ENCODE measurements around the gene PSMB7.

PSMB7 gene

DNA sequence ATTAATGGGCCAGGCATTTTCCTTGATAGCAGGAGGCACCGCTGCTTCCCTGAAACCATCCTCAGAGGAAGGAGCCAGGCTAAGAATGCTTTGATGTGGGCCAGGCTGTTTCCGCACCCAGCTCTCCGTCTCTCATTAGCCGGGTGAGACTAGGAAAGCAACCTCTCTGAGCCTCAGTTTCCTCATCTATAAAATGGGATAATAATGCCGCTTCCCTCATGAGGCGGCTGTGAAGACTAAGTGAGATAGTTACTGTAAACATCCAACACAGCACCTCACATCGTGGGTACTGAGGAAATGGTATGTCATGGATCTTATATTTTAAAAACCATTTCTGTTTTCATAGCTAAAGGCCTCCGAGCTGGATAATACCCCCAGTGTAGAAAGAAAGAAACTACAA lies 111.0 kb downstream of the PSMB7 start:
- H3K9me3 ChIP-seq (ENCODE audit: low read length) = no peaks in the 10 kb centered on the region
- no peaks in the 10 kb centered on the region for H3K9me2 ChIP-seq (ENCODE audit: low read depth, low read length)
- no peaks in the 10 kb centered on the region for H3F3A ChIP-seq (ENCODE audit: insufficient read depth, low read length)
- no peak overlapping the region for H3K27ac ChIP-seq (ENCODE audit: low read depth, low read length, poor library complexity, severe bottlenecking)
- no peak overlapping the region for H3K4me3 ChIP-seq (ENCODE audit: low read depth, low read length, poor library complexity, severe bottlenecking)
- H3K4me2 ChIP-seq (ENCODE audit: low read length) = no peak overlapping the region
- no peaks in the 10 kb centered on the region for H4K20me1 ChIP-seq (ENCODE audit: insufficient read depth, low read length)
- H3K79me2 ChIP-seq (ENCODE audit: insufficient read depth, low read length) = no peaks in the 10 kb centered on the region
- H3K4me1 ChIP-seq (ENCODE audit: insufficient read depth, low read length, severe bottlenecking) = no peaks in the 10 kb centered on the region
- H3K9ac ChIP-seq (ENCODE audit: low read length) = no peak overlapping the region
- H2AFZ ChIP-seq (ENCODE audit: low read length) = no peak overlapping the region
- TF ChIP-seq, protein P1, sequence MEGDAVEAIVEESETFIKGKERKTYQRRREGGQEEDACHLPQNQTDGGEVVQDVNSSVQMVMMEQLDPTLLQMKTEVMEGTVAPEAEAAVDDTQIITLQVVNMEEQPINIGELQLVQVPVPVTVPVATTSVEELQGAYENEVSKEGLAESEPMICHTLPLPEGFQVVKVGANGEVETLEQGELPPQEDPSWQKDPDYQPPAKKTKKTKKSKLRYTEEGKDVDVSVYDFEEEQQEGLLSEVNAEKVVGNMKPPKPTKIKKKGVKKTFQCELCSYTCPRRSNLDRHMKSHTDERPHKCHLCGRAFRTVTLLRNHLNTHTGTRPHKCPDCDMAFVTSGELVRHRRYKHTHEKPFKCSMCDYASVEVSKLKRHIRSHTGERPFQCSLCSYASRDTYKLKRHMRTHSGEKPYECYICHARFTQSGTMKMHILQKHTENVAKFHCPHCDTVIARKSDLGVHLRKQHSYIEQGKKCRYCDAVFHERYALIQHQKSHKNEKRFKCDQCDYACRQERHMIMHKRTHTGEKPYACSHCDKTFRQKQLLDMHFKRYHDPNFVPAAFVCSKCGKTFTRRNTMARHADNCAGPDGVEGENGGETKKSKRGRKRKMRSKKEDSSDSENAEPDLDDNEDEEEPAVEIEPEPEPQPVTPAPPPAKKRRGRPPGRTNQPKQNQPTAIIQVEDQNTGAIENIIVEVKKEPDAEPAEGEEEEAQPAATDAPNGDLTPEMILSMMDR (IDR thresholded peaks at IDR 0.05; ENCODE audit: low read length) = no peak
- TF ChIP-seq EZH2 (IDR thresholded peaks at IDR 0.05; ENCODE audit: borderline replicate concordance, low read length) = no peak
- H3K36me3 ChIP-seq (ENCODE audit: insufficient read depth, low read length) = no peaks in the 10 kb centered on the region
- no peaks in the 10 kb centered on the region for H3K27me3 ChIP-seq (ENCODE audit: insufficient read depth, low read length)

DNA sequence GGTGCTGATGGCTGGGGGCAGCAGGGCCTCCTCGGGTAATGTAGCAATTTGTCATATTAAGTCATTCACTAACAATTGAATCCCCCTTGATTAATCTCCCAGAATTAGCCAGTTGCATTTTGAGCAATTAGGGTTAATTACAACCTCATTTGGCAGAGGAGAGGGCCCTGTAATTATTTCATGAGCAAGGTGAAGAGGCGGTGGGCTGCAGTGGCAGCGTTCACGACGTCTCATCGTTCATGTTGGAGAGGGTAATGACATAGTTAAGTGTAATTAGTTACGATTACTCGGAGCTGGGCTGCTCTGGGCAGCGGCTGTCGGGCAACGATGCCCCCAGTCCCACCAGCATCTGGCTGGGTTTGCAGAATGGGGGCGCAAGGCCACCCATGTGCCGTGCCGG lies 111.5 kb downstream of the PSMB7 start:
- no peak overlapping the region for H3K9ac ChIP-seq (ENCODE audit: low read length)
- H3K9me3 ChIP-seq (ENCODE audit: low read length) = no peaks in the 10 kb centered on the region
- H3K4me1 ChIP-seq (ENCODE audit: insufficient read depth, low read length, severe bottlenecking) = no peaks in the 10 kb centered on the region
- TF ChIP-seq, protein P1 (IDR thresholded peaks at IDR 0.05; ENCODE audit: low read length) = no peak
- TF ChIP-seq EZH2 (IDR thresholded peaks at IDR 0.05; ENCODE audit: borderline replicate concordance, low read length) = no peak
- no peaks in the 10 kb centered on the region for H3K79me2 ChIP-seq (ENCODE audit: insufficient read depth, low read length)
- no peaks in the 10 kb centered on the region for H3K36me3 ChIP-seq (ENCODE audit: insufficient read depth, low read length)
- H3F3A ChIP-seq (ENCODE audit: insufficient read depth, low read length) = no peaks in the 10 kb centered on the region
- no peak overlapping the region for H3K27ac ChIP-seq (ENCODE audit: low read depth, low read length, poor library complexity, severe bottlenecking)
- no peak overlapping the region for H2AFZ ChIP-seq (ENCODE audit: low read length)
- no peak overlapping the region for H3K4me2 ChIP-seq (ENCODE audit: low read length)
- no peaks in the 10 kb centered on the region for H3K9me2 ChIP-seq (ENCODE audit: low read depth, low read length)
- H4K20me1 ChIP-seq (ENCODE audit: insufficient read depth, low read length) = no peaks in the 10 kb centered on the region
- no peaks in the 10 kb centered on the region for H3K27me3 ChIP-seq (ENCODE audit: insufficient read depth, low read length)
- no peak overlapping the region for H3K4me3 ChIP-seq (ENCODE audit: low read depth, low read length, poor library complexity, severe bottlenecking)

Measured in OCI-LY1 (cell line).